Effector memory CD8-positive, alpha-beta T cell (primary cell): ENCODE results near the gene ANXA11.
A peak's percentile ranks its signal among the peaks of the same experiment; 100 is the strongest.

Experiments used
- ATAC-seq: fragments of 150-1000 bp; cut with Tn5 transposase; replicated peaks from 2 replicates; pipeline ENCODE4 v1.10.0; 2021; ENCODE audit warnings: mild to moderate bottlenecking, moderate library complexity
- DNase-seq, 3 experiments: peaks; one replicate each; pipeline ENCODE4 v3.0.0; 2021
- H3K27ac Mint-ChIP-seq, 2 donors: one replicate each; pipeline ENCODE4 v1.8.0; 2022; ENCODE audit warnings: mild to moderate bottlenecking in 2 of 2, mixed read lengths in 2 of 2, moderate library complexity in 2 of 2
- H3K27me3 Mint-ChIP-seq, 2 donors: one replicate each; pipeline ENCODE4 v1.8.0; 2022; ENCODE audit warnings: mixed read lengths in 2 of 2
- H3K36me3 Mint-ChIP-seq: one replicate; pipeline ENCODE4 v1.8.0; 2022; ENCODE audit warnings: mild to moderate bottlenecking, moderate library complexity, mixed read lengths; ENCODE audit not compliant: insufficient read depth
- H3K4me1 Mint-ChIP-seq, 2 donors: one replicate each; pipeline ENCODE4 v1.8.0; 2022; ENCODE audit warnings: low read depth in 2 of 2, mixed read lengths in 2 of 2
- H3K4me3 Mint-ChIP-seq, 2 donors: one replicate each; pipeline ENCODE4 v1.8.0; 2022; ENCODE audit warnings: mild to moderate bottlenecking in 2 of 2, mixed read lengths in 2 of 2, moderate library complexity in 2 of 2
- H3K9me3 Mint-ChIP-seq, 2 donors: one replicate each; pipeline ENCODE4 v1.8.0; 2022; ENCODE audit warnings: mixed read lengths in 2 of 2

ANXA11 gene

DNA sequence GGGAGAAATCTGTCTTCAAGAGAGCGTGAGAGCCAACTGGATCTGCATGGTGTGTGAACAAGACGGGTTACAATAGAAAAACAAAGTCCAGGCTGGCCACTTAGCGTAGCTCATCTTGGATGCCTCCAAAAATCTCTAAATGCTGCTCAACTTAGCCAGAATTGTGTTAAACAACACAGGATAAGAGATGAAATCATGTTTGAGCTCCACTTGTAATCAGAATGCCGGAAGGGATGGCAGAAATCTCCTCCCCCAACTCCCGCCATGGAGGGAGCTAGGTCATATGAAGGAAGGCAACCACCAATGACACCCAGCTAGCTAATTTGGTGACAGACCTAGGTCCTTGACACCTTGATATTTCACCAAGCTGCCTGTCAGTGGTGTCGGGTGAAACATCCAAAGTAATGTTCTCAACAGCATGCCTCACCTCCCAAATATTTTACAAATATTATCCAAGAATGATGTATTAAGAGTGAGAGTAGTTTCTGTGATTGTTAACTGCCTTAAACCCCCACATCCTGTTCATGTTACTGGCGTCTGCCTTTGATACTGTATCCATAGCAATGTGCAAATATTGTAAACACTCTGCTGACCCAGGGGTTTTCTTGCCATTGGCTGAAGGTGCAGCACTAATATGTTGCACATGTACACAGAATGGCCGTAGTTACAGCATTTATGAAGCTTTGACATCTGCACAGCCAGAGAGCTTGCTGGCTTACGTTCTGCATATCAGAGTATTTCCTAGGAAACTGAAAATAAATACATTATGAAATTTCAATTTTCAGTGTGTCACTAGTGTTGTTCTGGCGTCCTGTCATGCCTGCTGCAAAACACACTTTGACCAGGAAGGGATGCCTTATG, 101.0 kb downstream of the ANXA11 start:
- DNase-seq (no peak), ATAC-seq (peak; percentile 68)
- H3K4me1 Mint-ChIP-seq, result no peaks in the 10 kb centered on the region
- H3K27ac Mint-ChIP-seq, result peak overlapping the region in 1 of 2 donors; percentile 54
- peaks cover 0 to 8% of the 10 kb centered on the region in 2 donors for H3K9me3 Mint-ChIP-seq
- no peak overlapping the region for H3K4me3 Mint-ChIP-seq
- H3K27me3 Mint-ChIP-seq, result no peaks in the 10 kb centered on the region
- no peaks in the 10 kb centered on the region for H3K36me3 Mint-ChIP-seq
